NK-92 (cell line): ENCODE data around the gene ZC3HAV1L.
"Not testable (repeated sequence)": the region's sequence is repeated elsewhere in the genome, so short reads cannot be mapped to it uniquely, and the experiment has no call there.

Experiments
- DNase-seq: peaks from one replicate; lab custom pipeline; 2025; ENCODE audit not compliant: unreplicated experiment; lab: John Stamatoyannopoulos, UW

Gene ZC3HAV1L

DNA sequence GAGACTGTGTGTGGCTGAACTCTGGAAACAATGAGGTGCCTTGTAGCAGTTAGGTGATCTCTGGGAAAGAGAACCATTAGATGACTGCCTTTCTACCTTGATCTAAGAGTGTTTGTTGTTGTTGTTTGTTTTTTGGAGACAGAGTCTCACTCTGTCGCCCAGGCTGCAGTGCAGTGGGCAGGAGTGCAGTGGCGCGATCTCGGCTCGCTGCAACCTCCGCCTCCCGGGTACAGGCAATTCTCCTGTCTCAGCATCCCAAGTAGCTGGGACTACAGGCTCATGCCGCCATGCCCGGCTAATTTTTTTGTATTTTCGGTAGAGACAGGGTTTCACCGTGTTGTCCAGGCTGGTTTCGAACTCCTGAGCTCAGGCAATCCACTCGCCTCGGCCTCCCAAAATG is 18.8 kb upstream of the ZC3HAV1L start:
- DNase-seq, result not testable (repeated sequence)

DNA sequence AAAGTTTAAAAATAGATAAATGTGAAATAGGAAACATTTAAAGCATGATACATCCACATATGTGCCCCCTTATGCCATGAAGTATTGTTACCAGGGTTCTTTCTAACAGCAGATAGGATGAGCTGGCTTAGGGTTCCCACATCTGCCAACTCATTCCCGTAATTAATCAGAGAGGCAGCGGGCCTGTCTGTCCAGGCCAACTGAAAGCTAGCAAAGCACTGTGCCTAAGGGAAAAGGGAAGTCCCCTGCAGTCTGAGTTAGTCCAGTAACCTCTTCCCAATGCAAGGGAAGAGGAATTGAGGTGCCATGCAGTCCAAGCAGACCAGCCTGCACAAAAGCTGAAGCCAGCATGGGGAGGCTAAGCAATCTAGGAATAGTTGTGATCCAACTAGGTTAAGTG is 18.3 kb upstream of the ZC3HAV1L start:
- no peak for DNase-seq

DNA sequence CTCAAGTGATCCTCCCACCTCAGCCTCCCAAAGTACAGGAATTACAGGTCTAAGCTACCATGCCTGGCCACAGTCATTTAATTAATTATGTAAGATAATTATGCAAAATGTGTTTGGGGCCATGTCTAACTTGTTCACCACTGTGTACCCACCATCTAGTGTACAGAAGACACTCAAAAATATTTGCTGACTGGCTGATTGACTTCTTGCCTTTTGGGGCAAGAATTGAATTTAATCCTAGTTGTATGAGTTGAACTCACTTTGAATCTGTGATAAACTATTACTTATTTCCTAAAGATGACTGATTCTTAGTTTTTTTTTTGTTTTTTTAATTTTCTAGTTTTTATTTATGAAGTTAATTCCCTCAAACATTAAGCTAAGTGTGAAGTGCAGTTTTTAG is 15.8 kb upstream of the ZC3HAV1L start:
- no peak for DNase-seq

DNA sequence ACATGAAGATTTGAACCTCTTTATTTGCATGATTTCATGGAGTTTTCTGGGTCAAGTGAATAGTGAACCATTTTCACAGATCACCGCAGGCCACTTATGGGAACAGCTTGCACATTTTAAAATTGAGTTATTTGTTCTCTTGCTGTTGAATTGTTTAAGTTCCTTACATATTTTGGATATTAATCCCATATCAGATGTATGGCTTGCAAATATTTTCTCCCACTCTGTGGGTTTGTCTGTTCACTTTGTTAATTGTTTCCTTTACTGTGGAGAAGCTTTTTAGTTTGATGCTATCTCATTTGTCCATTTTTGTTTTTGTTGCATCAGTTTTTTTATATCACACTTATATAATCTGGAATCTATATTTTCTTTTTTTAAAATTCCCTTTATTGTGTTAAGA is 14.1 kb upstream of the ZC3HAV1L start:
- no peak for DNase-seq

DNA sequence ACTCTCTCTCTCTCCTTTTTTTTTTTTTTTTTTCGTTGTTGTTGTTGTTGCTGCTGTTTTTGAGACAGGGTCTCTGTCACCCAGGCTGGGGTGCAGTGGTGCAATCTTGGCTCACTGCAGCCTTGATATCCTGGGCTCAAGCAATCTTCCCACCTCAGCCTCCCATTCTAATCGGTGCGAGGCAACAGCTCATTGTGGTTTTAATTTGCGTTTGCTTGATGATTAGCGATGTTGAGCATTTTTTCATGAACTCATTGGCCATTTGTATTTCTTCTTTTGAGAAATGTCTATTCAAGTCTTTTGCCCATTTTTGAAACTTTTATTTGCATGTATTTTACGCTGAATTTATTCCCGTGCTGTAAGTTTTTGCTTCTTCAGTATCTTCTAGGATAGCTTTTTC is 13.3 kb upstream of the ZC3HAV1L start:
- no peak for DNase-seq

DNA sequence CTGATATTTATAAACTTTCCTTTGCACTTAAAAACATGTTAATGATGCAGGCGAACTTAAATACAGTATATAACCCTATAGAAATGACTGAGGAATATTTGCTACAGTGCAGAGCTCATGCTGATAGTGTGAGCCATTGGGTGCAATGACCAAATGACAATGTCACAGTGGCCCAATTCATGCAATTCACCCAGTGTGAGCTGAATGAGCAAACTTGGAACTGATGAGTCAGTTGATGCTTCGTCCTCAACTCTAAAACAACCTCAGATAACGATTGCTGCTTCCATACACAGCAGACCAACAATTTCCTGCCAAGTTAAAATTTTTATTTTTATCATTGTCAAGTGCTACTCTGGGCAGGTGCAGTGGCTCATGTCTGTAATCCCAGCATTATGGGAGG is 12.1 kb upstream of the ZC3HAV1L start:
- DNase-seq, result no peak

DNA sequence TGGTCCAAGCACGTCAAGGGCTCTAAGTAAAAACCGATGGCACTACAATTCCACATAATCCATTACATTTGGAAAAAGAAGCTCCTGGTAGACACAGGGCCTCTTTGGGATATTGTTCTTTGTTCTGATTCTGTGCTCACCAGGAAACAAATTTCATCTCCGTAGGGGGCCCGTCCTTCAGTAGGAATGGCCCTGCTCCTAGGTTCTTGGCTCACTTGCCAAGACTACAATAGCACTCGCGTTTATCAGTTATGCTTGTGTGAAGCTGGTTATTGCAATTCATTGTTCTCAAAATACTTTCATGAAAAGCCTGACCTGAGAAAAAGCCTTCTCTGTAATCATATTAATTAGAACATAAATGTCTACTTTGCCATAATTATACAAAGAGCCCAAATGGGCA is 10.3 kb upstream of the ZC3HAV1L start:
- no peak for DNase-seq

DNA sequence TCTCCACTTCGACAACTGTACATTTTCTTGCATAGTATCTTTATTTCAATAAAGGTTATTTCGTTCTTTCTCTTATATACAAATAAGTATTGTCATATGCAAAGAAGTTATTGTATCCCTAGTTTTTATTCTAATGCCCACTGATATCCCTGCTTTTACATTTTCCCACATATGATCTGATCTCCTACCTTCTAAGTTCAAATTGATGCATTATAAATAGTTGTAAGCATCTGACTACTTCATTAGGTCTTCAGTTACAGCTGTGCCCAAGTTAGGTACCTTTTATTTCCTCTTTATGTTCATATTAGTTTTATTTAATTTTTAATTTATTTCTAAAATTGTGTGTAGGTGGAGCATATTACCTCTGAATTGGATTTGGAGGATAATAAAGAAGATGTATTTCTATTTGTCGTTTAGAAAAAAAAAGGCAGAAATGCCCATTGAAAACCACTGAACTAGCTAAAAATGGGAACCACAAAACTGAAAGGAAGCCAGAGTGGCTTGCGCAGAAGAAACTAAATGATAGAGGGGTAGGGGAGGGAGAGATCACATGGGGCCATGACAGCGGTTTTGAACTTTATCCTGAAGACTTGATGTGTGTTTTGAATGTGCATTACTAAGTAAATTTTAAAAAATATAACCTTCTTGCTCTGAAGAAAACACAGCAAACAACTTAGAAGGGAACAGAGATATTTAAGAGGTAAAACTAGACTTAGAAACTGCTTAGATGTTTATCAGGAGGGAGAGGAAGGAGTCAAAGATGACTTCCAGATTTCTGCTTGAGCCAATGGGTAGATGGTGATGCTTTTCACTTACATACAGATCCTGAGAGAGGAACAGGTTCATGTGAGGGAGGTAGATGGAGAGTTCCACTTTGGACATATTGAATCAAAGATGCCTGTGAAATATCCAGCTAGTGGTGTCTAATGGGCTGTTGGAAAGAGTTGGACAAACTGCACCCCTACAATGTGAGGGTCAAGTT is 9.3 kb upstream of the ZC3HAV1L start:
- no peak for DNase-seq

DNA sequence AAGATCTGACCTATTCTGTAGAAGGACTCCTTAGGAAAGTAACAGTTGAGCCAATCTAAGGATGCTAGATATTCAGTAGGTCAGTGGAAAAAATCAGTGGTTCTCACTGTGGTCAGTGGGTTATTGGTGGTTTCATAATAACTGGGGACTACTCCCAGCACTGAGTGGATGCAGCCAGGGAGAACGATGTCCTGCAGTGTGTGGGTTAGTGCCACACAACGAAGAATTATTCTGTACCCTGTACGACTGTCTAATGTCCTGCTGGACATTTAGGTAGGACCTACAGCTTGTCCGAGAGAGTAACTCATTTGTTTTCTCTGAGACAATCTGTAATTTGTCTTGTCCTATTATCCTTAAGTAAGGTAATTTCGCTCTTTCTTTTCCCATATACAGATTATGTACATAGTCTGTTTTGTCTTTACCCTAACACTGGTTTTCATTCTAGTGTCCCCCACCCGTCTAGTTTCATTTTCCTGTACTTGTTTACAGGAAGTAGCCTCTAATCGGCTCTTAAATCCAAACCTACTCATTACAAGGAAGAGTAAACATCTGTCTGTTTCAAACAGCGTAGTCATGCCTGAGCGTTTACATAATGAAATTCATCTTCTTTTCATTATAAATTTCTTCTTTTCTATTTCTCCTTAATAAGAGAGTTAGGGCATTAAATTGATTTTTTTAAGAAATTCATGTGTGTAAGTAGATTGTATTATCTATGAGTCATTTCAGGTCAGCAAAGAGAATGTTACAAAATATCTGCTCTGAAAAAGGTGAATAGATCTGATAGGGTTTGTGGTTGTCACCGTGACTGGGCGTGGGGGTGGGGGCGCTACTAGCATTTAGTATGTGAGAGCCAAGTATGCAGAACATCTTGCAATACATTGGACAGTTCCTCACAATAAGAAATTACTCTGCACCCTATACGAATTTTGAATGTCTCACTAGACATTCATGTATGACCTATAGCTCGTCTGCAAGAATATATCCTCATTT is 8.3 kb upstream of the ZC3HAV1L start:
- peak; percentile 13 for DNase-seq

DNA sequence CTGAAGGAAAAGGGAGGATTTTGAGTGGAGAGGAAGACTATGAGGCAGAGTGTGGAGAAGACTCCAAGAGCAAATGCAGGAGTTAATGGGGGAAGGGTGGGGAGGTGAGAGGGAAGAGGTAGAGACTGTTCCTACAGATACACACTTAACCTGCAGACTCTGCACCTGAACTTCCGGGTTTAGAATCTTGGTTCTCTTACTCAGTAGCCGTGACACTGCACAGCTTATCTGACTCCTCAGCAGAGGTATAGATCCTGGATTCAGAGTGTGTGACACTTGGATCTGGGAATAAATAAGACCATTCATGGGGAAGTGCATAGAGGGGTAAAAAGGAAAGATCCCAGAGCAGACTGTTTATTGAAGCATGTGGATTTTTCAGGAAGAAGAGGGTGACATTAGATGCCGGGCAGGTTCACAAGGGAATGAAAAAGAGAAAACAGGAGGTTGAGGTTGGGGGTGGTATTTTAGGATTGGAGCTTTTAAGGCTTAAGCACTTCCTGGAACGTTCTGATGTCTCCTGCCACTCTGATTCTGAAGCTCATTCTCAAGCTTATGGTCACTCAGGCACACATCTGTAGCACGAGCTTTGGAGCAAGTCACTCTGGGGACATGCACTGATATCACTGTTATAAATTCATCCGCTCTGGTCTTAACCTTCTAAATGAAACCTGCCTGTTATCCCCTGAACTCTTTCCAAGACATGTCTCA is 5.7 kb upstream of the ZC3HAV1L start:
- DNase-seq, result no peak

DNA sequence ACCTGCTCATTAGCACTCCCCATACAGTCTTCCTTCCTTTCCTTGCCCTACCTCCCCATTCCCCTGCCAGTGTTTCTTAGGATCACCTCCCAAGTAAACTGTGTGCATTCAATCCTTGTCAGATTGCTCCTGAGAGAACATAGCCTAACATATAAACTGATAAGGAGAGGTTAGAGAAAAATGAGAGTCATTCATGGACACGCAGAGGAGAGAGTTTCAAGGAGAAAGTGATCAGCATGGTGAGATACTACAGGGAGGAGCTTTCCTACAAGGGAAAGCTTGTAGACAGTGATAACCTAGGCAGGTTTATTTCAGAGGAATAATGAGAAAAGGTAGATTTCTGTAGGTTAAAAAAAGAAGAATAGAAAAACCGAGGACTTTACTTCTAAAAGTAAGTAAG is 2.8 kb upstream of the ZC3HAV1L start:
- DNase-seq, result no peak

DNA sequence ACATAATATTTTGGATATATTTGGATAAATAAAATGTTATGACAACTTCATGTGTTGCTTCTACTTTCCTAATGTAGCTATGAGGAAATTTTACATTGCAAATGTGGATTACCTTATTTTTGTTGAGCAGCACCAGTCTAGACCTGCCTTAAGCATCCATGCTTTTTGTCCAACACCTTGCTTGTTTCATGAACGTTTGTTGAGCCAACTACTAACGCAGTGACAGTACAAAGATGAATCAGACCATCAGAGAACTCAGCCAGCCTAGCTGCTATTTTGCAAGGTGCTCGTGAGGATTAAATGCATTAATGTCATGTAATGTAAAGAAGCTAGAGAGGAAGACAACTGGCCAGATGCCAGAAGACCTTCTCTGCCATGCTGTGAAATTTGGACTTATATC is 1.1 kb upstream of the ZC3HAV1L start:
- DNase-seq, result no peak

DNA sequence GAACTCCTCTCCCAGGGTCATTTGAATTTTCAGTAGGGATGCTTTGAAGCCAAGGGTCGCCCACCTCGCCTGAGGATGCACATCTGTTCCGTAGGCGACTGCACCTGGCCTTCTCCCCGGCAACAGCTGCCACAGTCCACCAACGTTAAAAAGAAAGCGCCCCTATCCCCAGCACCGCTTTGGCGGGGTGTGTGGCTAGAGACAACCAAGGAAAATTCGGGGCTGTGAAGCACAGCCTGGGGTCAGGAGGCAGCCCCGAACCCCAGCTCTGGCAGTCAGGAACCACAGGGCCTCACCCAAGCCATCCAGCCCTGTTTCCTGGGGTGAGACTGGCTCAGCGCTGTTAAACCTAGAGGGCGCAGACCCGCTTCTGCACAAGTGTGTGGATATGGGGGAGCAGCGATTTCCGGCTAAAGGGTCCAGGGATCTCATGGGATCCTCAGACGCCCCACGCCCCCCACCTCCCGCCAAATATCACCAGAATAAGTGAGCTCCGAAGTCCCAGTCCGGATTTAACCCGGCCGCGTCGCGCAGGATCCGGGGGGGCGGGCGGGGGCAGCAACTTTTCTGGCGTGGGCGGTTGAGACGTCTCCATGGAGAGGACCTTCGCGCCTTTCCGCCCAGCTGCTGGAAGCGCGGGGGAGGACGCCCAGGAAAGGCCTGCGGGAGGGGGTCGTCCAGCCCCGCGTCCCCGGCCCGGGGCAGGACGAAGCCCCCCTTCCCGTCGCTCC is 822 bp downstream of the ZC3HAV1L start:
- no peak for DNase-seq

DNA sequence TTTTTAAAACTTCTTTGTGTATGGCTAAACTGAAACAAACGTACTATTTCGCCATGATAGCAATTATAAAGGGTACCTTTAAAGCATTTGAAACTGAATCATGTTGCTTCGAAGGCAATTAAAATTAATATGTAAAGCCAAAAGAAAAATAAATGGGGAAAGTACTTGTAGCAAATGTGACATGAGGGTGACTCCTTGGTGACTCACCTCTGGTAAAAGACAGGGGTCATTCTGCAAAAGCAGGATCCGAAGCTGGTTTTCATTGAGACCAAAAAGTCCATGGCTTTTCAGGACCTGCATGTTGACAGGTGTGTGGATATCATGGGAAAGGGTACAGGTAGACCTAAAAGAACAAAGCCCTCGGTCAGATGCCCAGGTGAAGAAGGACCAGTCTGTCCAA is 1.5 kb downstream of the ZC3HAV1L start:
- DNase-seq, result no peak

DNA sequence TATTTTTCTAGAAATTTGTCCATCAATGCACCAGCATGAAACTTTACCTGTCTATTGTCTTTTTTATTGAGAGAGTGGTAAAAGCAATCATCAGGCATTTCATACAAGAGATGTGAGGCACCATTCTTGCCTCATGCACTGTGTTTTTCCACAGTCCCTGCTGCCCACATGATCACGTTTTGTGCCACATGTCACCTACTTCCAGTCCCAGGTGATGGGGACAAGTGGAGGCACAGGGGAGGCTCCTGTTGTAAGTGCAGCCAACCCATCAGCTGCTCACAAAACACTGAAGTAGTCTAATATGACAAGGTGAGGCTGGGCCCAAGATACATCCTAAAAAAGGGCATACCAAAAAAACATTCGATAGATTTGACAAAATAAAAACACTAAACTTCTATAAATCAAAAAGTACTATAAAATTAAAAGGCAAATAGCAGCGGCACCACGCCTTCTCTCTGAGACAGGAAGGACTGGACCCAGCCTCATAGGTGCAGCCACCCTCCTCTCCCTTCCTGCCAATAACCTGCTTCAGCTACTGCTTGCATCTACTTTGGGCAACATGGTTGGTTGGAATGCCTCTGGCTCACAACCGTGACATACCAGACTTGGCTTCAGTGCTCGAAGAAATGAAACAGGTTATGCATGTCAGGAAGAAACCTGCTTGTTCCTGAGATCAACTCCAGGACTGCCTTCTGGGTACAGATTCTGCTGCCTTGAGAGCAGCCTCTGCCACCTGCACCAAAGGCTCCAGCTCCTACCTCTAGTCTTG is 2.3 kb downstream of the ZC3HAV1L start:
- DNase-seq, result no peak

DNA sequence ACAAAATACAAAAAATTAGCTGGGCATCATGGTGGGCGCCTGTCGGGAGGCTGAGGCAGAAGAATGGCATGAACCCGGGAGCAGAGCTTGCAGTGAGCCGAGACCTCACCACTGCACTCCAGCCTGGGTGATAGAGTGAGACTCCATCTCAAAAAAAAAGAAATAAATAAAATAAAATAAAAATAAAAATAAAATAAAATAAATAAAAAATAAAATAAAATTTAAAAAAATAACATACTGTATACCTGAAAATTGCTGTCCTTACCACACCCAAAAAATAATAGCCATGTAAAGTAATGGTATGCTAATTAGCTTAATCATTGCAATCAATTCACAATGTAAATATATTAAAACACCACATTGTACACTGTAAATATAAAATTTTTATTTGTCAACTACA is 3.4 kb downstream of the ZC3HAV1L start:
- DNase-seq, result no peak

DNA sequence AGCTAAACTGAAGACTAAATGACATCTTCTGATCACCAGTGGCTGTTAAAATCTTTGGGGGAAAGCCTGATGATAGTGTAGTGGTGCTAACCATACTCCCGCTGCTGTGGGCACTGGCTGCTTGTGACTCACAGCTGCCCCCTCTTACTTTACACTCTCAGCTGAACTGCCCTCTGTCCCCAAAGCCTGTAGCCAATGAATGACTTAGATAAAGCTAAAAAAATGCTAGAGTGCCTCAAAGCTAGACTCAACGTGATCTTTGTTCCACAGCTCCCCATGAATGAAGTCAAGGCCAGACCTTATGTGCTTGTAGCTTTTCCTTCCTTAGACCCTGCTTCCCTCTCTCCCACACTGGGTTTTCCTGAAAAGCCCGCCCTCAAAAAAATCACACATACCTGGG is 6.5 kb downstream of the ZC3HAV1L start:
- no peak for DNase-seq

DNA sequence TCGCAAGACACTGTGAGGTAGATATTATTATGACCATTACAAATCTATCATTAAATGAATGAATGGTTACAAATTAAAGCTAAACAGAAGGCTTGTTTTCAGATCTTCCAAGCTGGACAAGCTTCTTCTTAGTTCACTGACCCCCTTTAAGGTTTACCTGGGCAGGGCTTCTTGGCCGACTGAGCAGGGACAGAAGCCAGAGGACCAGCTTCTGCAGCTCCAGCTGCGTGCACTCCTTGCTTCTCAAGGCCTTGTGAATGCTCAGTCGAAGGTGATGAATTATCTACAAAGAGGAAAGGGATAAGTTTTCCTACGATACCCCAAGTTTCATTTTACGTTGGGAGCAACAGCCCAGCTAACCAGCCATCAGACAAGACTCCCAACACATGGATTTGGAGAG is 9.3 kb downstream of the ZC3HAV1L start:
- DNase-seq, result no peak

DNA sequence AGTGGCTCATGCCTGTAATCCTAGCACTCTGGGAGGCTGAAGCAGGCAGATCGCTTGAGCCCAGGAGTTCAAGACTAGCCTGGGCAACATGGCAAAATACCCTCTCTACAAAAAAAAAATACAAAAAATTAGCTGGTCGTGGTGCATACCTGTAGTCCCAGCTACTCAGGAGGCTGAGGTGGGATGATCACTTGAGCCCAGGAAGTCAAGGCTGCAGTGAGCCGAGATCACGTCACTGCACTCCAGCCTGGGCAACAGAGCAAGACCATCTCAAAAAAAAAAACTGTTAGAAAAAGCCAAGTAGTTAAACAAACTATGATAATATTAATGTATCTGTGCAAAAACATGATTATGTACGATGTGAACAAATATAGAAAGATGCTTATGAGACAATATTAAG is 10.0 kb downstream of the ZC3HAV1L start:
- not testable (repeated sequence) for DNase-seq

DNA sequence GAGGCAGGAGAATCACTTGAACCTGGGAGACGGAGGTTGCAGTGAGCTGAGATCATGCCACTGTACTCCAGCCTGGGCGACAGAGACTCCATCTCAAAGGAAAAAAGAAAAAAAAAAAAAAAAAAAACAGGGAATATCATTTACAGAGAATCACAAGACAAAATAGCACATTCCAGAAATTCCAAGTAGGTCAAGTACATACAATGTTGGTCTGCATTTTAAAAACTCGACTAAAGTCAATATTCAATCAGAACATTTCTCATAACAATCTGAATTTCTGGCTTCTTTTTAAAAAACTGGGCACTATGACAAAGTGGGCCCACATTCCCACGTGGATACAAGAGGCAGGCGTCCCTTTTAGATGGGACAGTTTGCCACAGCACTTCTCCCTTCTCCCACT is 12.8 kb downstream of the ZC3HAV1L start:
- no peak for DNase-seq
